ENCODE results near the gene CD81.

The CD81 gene

DNA sequence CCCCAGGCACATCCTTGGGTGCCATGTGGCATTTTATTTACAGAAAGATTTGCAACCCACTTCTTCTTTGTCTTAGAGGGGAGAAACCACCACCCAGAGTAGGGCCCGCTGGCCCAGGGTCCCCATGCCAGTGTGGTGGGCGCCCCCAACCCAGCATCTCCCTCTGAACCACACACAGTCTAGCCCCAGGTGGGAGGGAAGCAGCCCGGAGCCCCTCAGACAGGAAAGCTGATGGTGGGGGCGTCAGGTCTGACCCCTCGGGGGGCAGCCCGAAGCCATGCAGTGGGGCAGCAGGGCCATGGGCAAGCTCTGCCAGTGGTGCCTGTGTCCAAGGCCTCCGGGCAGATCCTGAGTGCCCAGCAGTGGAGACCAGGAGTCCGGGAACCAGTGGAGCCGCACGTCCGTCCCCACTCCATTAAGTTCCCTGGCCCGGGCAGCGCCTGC lies 55.5 kb downstream of the CD81 start:
- no peak for DNase-seq (ENCODE audit: insufficient read length, low spot score)
- no peak for FAIRE-seq

DNA sequence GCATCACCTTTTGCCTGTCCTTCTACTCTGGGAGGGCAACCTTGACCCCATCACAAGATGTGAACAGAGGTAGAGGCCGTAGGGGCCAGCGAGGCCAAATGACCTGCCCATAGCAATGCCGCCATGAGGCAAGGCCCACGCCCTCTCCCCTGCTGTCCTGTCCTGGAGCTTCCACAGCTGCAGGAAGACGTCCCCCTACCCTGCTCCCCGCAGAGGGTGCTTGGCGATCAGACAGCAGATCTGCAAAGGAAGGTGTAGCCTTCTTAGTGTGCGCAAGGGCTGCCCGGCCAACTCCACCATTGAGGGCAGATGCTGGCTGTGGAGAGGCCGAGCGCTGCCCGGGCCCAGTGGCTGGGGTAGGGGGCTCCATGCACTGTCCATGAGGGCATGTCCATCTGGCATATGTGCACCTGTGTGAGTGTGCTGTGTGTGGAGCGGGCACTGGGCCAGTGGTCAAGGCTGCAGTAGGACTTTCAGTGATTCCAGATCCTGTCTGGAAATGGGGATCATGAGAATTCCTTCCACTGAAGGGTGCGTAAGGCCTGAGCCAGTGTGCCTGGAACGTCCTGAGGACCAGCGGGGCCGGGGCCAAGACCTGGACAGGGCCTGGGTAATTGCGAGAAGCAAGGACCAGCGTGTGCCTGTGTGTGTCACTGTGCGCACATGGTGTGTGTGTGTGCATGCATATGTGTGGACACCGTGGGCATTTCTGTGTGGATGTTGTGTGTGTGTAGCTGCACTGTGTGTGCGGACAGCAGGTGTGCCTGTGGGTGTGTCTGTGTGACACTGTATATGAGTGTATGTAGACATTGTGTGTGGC lies 56.2 kb downstream of the CD81 start:
- FAIRE-seq (no peak), DNase-seq (ENCODE audit: insufficient read length, low spot score) (no peak)

DNA sequence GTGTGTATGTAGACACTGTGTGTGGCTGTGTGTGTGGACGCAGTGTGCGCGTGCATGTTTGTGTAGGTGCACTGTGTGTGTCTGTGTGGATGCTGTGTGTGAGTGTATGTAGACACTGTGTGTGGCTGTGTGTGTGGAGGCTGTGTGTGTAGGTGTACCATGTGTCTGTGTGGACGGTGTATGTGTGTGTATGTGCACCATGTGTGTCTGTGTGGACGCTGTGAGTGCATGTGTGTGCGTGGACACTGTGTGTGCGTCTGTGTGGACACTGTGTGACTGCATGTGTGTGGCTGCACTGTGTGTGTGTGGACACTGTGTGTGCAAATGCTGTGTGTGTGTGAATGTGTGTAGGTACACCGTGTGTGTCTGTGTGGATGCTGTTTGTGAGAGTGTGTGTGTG lies 56.9 kb downstream of the CD81 start:
- no peak for FAIRE-seq
- DNase-seq (ENCODE audit: insufficient read length, low spot score): no peak

DNA sequence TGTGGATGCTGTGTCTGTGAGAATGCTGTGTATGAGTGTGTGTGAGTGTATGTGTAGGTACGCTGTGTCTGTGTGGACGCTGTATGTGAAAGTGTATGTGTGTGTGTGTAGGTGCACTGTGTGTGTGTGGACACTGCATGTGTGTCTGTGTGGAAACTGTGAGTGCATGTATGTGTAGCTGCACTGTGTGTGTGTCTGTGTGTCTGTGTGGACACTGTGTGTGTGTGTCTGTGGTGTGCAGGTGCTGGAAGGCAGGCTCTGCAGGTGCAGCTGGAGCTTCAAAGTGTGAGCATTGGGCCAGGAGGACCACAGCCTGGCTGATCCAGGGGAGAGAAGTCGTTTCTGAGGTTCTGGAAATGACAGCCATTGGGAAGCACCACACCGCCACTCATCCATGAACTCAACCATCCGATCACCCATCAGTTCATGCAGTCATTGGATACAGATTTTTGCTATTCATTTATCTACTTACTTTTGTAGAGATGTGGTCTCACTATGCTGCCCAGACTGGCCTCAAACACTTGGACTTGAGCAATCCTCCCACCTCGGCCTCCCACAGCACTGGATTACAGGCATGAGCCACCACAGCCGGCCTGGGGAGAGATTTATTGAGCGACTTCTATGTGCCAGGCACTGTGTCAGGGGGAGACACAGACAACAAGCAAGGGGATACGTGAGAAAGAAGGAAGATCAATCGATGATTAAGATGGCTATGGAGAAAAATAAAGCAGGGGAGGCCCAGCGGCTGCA lies 57.6 kb downstream of the CD81 start:
- FAIRE-seq: no peak
- DNase-seq (ENCODE audit: insufficient read length, low spot score): no peak

DNA sequence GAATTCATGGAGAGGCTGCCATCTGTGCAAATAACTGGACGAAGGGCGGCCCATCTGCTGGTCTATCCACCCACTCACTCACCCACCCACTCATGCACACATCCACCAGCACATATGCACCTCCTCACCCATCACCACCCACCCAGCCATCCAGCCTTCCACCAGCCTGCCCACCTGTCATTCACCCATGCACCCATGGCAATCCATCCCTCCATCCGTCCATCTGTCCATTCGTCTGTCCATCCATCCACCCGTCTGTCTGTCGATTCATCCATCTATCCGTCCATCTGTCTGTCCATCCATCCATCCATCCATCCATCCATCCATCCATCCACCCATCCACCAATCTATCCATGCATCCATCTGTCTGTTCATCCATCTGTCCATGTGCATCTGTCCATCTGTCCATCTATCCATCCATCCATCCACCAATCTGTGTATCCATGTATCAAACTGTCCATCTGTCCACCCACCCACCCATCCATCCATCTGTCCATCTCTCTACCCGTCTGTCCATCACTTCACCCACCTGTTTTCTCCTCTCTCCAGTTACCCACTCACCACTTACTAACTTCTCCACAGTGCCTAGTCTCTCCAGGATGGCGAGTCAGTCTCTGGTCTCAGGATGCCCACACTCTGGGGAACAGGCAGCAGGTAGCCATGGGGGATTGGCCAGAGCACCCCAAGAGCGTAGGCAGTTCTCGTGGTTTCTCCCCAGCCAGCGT lies 58.3 kb downstream of the CD81 start:
- DNase-seq (ENCODE audit: insufficient read length, low spot score) (no peak), FAIRE-seq (no peak)

DNA sequence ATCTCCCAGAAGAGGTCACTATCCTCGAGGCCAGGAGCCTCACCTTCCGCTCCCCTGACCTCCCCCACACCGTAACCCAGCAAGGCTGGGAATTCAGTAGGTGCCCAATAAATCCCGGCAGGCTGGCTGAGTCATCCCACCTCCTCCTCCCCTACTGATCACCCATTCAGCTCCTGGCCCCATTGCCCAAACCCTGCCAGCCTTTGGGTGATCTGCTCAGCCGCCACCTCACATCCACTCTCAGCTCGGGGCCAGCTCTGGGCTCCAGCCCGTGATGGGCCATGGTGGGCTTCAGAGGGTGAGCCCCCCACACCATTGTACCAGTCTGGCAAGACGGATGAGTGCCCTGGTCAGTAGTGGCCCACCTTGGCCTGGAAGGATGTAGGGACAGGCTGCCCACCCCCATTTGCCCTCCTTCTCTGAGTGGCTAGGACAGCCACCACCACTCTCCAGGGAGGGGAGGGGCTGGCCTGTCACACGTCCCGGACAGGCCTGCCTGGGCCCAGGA lies 59.0 kb downstream of the CD81 start:
- no peak for DNase-seq (ENCODE audit: insufficient read length, low spot score)
- no peak for FAIRE-seq

DNA sequence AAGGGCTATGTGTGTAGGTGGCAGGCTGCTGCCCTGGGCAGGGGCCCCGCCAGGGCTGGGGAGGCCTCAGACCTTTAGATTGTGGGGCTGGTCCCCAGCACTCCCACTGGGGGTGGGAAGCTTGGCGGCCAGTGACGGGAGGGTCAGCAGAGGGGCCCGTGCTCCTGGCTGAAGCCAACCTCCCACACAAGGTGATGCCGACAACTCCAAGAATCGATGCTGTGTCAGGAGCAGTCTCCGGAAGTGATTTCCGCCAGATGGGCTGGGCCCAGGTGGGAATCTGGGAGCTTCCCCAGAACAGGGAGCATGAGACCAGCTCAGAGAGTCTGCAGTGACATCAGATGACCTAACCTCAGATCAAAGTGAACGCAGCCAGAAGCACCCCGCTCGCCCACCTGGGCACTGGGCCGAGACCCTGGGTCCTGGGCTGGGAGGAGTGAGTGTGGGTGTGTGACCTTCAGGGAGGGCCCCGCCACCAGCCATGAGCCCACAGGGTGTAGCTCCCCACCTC lies 59.5 kb downstream of the CD81 start:
- no peak for FAIRE-seq

DNA sequence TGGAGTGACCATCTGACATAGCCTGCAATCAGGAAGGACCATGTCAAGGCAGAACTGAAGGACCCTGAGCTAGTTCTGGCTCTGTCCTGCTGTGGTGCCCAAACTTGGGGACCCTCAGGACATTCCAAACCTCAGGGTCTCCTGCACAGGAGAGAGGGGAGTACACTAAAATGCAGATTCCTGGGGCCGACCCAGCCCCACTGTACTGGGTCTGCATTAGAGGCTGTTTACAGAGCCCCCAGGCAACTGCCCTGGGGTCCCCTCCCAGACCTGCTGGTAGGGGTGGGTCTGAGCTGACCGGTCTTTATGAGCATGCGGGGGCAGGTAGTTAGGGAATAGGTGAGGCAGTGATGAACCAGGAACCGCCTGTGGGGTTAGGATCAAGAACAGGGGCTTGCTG lies 60.4 kb downstream of the CD81 start:
- FAIRE-seq (no peak), DNase-seq (ENCODE audit: insufficient read length, low spot score) (no peak)

More for the DNA sequence above, 59.5 kb downstream of the CD81 start:
- DNase-seq (ENCODE audit: insufficient read length, low spot score): no peak

DNA sequence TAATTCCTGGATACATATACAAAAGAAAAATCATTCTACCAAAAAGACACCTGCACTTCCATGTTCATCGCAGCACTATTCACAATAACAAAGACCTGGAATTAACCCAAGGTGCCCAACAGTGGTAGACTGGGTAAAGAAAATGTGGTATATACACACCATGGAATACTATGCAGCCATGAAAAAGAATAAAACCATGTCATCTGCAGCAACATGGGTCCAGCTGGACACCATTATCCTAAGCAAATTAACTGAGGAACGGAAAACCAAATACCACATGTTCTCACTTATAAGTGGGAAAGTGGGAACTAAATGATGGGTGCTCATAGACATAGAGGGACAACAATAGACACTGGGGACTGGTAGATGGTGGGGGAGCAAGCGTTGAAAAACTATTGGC lies 62.7 kb downstream of the CD81 start:
- FAIRE-seq: no peak
- DNase-seq (ENCODE audit: insufficient read length, low spot score): no peak

DNA sequence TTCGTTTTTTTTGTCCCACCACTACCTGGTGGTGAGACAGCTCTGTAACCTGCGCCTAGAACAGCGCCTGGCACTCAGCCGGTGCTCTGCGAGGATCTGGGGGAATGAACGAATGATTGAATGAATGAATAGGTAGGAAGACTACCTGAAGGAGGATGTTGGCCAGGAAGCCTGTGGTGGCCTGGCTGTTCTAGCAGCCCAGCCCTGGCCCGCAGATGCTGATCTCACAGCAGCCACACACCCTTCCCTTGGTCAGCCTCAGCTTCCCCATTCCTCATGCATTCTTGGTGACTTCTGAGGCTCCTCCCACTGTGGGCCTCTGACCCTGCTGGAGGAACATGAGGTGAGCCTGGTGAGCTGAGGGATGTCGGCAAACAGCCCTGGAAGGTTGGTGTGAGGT lies 63.5 kb downstream of the CD81 start:
- FAIRE-seq: no peak

DNA sequence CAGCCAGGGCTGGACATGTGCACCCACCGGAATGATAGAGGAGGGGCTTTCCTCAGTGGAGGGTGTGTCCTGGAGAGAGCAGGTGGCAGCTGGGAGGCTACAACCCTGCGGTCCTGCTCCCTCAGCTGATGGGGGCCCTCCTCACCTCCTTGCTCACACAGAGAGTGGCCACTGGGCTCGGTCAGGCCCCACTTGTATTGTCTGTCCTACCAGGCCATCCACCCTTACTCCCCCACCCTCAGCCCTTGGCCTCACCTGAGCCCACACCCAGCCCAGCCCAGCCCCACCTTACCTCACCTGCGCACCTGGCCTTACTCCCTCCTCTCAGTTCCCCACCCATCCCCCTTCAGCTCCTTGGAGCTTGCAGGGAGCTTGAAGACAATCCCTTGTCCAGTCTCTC lies 64.1 kb downstream of the CD81 start:
- FAIRE-seq (no peak), DNase-seq (ENCODE audit: insufficient read length, low spot score) (no peak)

More for the DNA sequence above, 63.5 kb downstream of the CD81 start:
- DNase-seq (ENCODE audit: insufficient read length, low spot score): no peak

DNA sequence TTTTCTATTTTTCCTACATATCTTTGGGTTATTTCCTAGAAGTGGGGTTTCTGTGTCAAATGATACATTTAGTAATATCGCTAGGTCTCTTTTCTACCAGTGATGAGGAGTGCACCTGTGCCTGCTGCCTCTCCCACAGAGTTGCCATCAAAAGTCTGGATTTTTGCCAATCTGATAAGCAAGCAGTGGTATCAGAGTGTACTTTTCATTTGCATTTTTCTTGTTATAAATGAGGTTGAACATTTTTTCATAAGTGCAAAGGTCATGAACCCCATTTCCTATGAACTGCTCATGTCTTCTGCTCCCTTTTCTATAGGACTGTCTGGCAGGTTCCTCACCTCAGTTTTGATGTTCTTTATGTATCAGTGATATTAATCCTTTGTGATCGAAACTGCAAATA lies 65.5 kb downstream of the CD81 start:
- FAIRE-seq (no peak), DNase-seq (ENCODE audit: insufficient read length, low spot score) (no peak)

DNA sequence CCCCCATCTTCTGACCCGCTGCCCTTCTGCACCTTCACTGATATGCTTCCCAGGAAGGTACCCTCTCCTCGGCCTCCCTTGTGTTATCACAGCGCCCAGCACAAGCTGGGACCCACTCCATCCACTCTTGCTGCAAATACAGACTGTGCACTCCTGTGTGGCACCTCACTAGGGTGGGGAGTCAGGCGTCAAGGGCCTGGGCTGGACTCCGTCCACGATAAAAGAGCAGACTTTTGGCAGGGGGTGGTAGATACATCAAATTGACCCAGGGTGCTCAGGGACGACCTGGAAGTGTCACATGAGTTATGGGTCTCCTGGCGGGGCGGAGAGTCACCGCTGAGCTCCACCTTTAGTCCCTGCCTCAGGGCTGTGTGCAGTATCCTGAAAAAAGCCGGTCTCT lies 66.3 kb downstream of the CD81 start:
- FAIRE-seq: no peak

DNA sequence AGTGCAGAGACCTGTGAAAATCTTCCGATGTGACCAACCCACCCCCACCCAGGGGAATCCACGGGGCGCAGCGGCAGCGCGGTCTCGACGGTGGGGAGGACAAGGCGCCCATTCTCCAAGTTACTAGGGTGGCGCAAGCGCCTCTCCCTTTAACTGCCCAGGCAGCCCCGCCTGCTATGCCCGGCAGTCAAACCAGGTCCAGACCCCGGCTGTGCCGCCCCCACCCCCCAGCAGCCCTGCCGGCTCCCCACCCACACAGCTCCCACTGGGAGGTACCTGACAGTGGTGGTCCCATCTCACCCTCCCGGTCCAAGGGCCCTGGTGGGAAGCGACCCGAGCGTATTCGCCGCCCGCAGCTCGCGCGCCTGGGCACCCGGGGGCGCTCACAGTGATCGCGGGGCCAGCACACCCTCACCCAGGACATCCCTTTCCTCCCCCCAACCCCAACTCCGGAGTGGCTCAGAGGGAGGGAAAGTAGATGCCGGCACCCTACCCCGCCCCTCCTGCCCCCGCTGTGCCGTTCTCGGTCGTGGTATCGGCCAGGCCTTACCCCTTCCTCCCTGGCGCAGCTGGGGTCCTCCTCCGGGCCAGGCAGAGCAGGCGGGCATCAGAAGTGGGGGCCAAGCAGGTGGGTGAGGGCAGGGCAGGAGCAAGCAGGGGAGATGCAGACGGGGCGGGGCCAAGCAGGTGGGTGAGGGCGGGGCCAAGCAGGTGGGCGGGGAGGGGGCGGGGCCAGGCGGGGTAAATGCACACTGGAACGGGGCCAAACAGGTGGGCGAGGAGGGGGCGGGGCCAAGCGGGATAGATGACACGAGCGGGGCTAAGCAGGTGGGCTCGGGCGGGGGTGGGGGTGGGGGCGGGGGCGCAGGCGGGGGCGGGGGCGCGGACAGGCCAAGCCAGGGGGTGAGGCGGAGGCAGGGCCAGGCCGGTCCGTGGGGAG lies 67.0 kb downstream of the CD81 start, which contains the start of gene TRPM5:
TSS of gene TRPM5 (minus strand) at position 634 of the 940 bp plus-strand sequence. CDS start 21,478 bp downstream, outside the sequence.
- DNase-seq (ENCODE audit: insufficient read length, low spot score): no peak
- FAIRE-seq: no peak

More for the DNA sequence above, 66.3 kb downstream of the CD81 start:
- no peak for DNase-seq (ENCODE audit: insufficient read length, low spot score)

DNA sequence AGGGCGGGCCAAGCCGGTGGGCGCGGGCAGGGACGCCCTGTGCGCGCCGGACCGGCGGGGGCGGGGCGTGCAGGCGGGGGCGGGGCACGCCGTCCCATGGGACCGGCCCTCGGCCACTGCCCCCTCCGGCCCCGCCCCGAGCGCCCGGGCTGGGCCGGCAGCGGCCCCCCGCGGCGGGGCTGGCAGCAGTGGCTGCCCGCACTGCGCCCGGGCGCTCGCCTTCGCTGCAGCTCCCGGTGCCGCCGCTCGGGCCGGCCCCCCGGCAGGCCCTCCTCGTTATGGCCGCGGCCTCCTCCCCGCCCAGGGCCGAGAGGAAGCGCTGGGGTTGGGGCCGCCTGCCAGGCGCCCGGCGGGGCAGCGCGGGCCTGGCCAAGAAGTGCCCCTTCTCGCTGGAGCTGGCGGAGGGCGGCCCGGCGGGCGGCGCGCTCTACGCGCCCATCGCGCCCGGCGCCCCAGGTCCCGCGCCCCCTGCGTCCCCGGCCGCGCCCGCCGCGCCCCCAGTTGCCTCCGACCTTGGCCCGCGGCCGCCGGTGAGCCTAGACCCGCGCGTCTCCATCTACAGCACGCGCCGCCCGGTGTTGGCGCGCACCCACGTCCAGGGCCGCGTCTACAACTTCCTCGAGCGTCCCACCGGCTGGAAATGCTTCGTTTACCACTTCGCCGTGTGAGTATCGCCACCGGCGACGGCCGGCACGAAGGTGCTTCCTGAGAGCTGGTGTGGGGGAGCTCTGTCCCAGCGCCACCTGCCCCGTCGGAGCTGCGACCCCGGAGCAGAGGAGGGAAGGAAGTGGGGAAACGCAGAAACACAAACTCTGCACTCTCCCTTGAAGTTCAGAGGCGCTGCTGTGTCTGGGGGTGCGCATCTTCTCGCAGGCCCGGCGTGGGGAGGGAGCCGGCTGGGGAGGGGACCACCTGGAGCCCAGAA lies 68.0 kb downstream of the CD81 start, which contains the start of gene KCNQ1:
TSS of gene KCNQ1 (plus strand) at position 188 of the 925 bp plus-strand sequence. CDS start at position 279, 91 bp downstream.
- FAIRE-seq (no peak), DNase-seq (ENCODE audit: insufficient read length, low spot score) (peak; percentile 80)

DNA sequence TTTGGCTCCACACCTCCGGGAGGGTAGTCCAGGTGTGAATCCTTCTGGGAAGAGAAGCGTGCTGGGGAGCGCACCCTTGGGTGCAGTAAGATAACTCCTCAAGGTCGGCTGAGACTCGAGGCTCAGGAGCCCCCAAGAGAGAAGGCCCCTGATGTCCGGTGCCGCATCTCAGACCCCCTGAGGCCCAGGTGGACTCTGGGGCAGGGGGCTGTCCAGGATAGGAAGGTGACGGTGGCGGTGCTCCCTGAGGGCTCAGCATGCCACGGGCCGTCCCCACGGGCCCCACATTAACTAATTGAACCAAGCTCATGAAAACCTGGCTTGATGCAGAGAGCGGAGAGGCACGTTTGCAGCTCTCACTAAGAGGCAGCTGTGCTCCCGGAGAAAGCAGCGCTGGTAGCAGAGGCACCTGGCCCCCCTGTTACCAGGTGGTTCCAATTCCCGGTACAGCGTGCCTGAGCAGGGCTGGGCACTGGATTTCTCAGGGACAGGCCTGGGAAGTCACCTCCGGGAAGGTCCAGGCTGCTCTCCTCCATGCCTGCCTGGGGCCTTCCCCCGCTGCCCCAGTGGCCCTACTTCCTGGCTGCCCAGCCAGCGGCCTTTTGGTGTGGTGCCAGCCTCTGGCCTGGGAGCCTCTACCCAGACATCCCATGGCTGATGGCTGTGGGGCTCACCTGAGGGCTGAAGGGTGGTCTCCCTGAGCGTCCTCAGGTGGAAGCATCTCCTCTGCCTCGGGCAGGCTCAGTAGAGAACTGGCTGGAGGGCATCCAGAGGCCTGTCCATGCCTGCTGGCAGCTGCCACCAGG lies 68.8 kb downstream of the CD81 start:
- FAIRE-seq (no peak), DNase-seq (ENCODE audit: insufficient read length, low spot score) (no peak)

DNA sequence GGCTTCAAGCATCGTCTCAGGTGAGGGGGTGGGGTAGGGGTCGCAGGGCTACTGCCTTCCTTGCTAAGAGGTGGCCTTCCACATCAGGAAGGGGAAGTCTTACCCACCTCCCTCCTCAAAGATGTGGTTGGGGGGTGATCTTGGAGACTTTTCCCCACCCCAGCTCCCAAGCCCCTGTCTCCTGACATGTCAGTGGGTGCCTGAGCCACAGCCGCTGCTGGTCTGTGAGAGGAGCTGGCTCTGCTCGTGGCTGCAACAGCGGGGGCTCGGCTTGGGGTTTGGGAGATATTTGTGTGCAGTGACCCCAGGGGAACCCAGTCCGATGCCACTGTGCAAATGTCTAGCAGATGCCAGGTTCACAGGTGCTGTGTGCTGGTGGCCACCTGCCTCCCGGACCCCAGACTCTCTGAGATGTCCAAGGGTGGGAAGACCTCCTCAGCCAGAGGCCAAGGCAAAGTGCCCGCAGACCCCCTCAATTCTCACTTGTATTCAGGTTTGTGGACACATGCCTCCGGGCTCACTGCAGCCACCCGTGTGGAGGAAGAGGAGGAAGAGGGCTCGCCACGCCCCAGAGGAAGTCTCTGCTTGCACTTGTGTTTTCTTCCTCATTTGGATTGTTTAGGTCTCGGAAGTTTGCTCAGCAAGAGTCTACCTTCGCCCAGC lies 69.6 kb downstream of the CD81 start:
- FAIRE-seq (no peak), DNase-seq (ENCODE audit: insufficient read length, low spot score) (no peak)
